Neural cell (in vitro differentiated cells): Measurements from ENCODE around the gene ZP4. TPM values are rescaled to one million over a fixed set of nuclear protein-coding genes. Genes with fewer than 3 reads are reported as not detected.

Experiments
- H2AFZ ChIP-seq: fragments of 200-600, 300-800 bp; sonication (generic), shearing (Covaris generic); 2 replicates; pipeline ENCODE4 v1.6.0; 2014; ENCODE audit warnings: low read depth, mild to moderate bottlenecking, antibody characterized with exemption, low read length, moderate library complexity
- H3F3A ChIP-seq: fragments of 200-600 bp; shearing (Covaris generic); 2 replicates; pipeline ENCODE4 v1.6.1; 2016; ENCODE audit warnings: mild to moderate bottlenecking, moderate library complexity, mixed read lengths, antibody characterized with exemption, low read length; ENCODE audit not compliant: insufficient read depth, poor library complexity, severe bottlenecking
- H3K27ac ChIP-seq: fragments of 200-600, 300-800 bp; sonication (generic), shearing (Covaris generic); 2 replicates; pipeline ENCODE4 v1.5.1; 2014; ENCODE audit warnings: mild to moderate bottlenecking, low read length, moderate library complexity
- H3K27me3 ChIP-seq: fragments of 300-800, 200-600 bp; sonication (generic), shearing (Covaris generic); 2 replicates; pipeline ENCODE4 v1.6.0; 2014; ENCODE audit warnings: mild to moderate bottlenecking, low read depth, low read length, moderate library complexity; ENCODE audit not compliant: insufficient read depth
- H3K36me3 ChIP-seq: fragments of 300-800, 200-600 bp; sonication (generic), shearing (Covaris generic); 2 replicates; pipeline ENCODE4 v1.5.1; 2014; ENCODE audit warnings: mild to moderate bottlenecking, antibody characterized with exemption, low read length, moderate library complexity; ENCODE audit not compliant: insufficient read depth
- H3K4me2 ChIP-seq: fragments of 300-800, 200-600 bp; sonication (generic), shearing (Covaris generic); 2 replicates; pipeline ENCODE4 v1.6.0; 2014; ENCODE audit warnings: mild to moderate bottlenecking, low read length
- H3K4me3 ChIP-seq: fragments of 300-800, 200-600 bp; sonication (generic), shearing (Covaris generic); 2 replicates; pipeline ENCODE4 v1.5.1; 2014; ENCODE audit warnings: mild to moderate bottlenecking, low read length, moderate library complexity
- H3K79me2 ChIP-seq: fragments of 200-600 bp; shearing (Covaris generic); replicated peaks from 2 replicates; pipeline ENCODE4 v1.6.0; 2014; ENCODE audit warnings: mild to moderate bottlenecking, low read length, moderate library complexity; ENCODE audit not compliant: insufficient read depth
- H3K9ac ChIP-seq: fragments of 300-800, 200-600 bp; sonication (generic), shearing (Covaris generic); 2 replicates; pipeline ENCODE4 v1.6.1; 2016; ENCODE audit warnings: mild to moderate bottlenecking, low read length, mixed read lengths
- H3K9me2 ChIP-seq: fragments of 200-600 bp; shearing (Covaris generic); 2 replicates; pipeline ENCODE4 v1.6.1; 2016; ENCODE audit warnings: mild to moderate bottlenecking, low read length, mixed read lengths; ENCODE audit not compliant: insufficient read depth
- H3K9me3 ChIP-seq: fragments of 200-600, 300-800 bp; sonication (generic), shearing (Covaris generic); 2 replicates; pipeline ENCODE4 v1.6.1; 2016; ENCODE audit warnings: mild to moderate bottlenecking, mixed run types, low read length, moderate library complexity, mixed read lengths
- H4K20me1 ChIP-seq: fragments of 200-600 bp; shearing (Covaris generic); 2 replicates; pipeline ENCODE4 v1.6.1; 2016; ENCODE audit warnings: mild to moderate bottlenecking, mixed run types; ENCODE audit not compliant: insufficient read depth
- EP300 ChIP-seq: fragments of 450-650 bp; conservative IDR thresholded peaks from 2 replicates; pipeline ENCODE4 v1.6.1; 2014; ENCODE audit warnings: antibody characterized with exemption, mild to moderate bottlenecking, moderate library complexity; ENCODE audit not compliant: poor library complexity, severe bottlenecking
- EZH2 ChIP-seq: fragments of 200-600, 300-800 bp; shearing (Covaris generic), sonication (generic); IDR thresholded peaks from 2 replicates; pipeline ENCODE4 v1.6.1; 2014; ENCODE audit warnings: antibody characterized with exemption, low read length, borderline replicate concordance, mild to moderate bottlenecking; ENCODE audit not compliant: insufficient read depth, poor library complexity, severe bottlenecking
- MXI1 ChIP-seq: fragments of 450-650 bp; conservative IDR thresholded peaks from 2 replicates; pipeline ENCODE4 v1.6.1; 2014; ENCODE audit warnings: antibody characterized with exemption, mild to moderate bottlenecking; ENCODE audit not compliant: poor library complexity, severe bottlenecking
- POLR2AphosphoS5 ChIP-seq: IDR thresholded peaks from 2 replicates; pipeline ENCODE4 v1.6.1; 2012
- RAD21 ChIP-seq: fragments of 450-650 bp; conservative IDR thresholded peaks from 2 replicates; pipeline ENCODE4 v1.6.1; 2014; ENCODE audit warnings: antibody characterized with exemption, mild to moderate bottlenecking, moderate library complexity
- SMC3 ChIP-seq: fragments of 450-650 bp; conservative IDR thresholded peaks from 2 replicates; pipeline ENCODE4 v1.6.1; 2014; ENCODE audit warnings: antibody characterized with exemption, mild to moderate bottlenecking, moderate library complexity; ENCODE audit not compliant: poor library complexity
- TAF1 ChIP-seq: IDR thresholded peaks from 2 replicates; pipeline ENCODE4 v1.6.1; 2012; ENCODE audit warnings: low read depth
- polyA plus RNA-seq: library from polyadenylated mRNA; depleted of rRNA; stranded (reverse); fragments of >200 nt; gene quantifications from 2 replicates; pipeline ENCODE4 v1.2.3, GENCODE V29; 2014
- TF ChIP-seq, protein P1 (sequence below): fragments of 450-650 bp; IDR thresholded peaks from 2 replicates; pipeline ENCODE4 v1.5.1; 2014; ENCODE audit warnings: antibody characterized with exemption, mild to moderate bottlenecking, moderate library complexity; ENCODE audit not compliant: poor library complexity, severe bottlenecking
- TF ChIP-seq, protein P2 (sequence below): IDR thresholded peaks from 2 replicates; pipeline ENCODE4 v1.6.1; 2012; ENCODE audit warnings: borderline replicate concordance

The ZP4 gene
- polyA plus RNA-seq, 1 donor from 2014 or later: not detected

DNA sequence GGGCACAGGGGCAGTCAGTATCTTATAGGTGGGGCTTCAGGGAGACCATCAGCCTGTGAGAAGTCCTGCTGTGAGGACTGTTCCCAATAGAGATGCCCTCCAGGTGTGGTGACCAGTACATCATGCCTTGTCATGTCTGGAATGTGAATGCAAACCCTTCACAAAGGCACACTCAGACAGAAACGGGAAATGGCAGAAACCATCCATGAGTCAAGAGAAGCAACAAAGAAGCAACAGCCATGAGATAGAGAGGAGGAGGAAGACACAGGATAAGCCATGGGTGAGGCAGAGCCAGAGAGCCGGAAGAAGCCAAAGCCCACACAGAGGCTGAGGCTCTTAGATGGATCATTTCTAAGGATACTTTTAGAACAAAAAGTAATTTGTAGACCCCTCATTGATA, 20.1 kb upstream of the ZP4 start:
- Histone ChIP-seq H3K9ac (no peak overlapping the region), H3K27me3 (no peaks in the 10 kb centered on the region), H3F3A (no peaks in the 10 kb centered on the region), H3K27ac (no peak overlapping the region), H4K20me1 (no peaks in the 10 kb centered on the region), H3K79me2 (no peaks in the 10 kb centered on the region), H3K36me3 (no peaks in the 10 kb centered on the region), H3K9me3 (peaks cover 5% of the 10 kb centered on the region), H3K4me2 (no peak overlapping the region), H3K4me3 (no peak overlapping the region), H3K9me2 (no peaks in the 10 kb centered on the region), H2AFZ (no peak overlapping the region)
- no peak for TF ChIP-seq EZH2
- no peak for TF ChIP-seq EP300
- no peak for TF ChIP-seq SMC3
- TF ChIP-seq RAD21: no peak
- no peak for TF ChIP-seq TAF1
- no peak for TF ChIP-seq POLR2AphosphoS5
- TF ChIP-seq MXI1: no peak
- TF ChIP-seq, protein P1, sequence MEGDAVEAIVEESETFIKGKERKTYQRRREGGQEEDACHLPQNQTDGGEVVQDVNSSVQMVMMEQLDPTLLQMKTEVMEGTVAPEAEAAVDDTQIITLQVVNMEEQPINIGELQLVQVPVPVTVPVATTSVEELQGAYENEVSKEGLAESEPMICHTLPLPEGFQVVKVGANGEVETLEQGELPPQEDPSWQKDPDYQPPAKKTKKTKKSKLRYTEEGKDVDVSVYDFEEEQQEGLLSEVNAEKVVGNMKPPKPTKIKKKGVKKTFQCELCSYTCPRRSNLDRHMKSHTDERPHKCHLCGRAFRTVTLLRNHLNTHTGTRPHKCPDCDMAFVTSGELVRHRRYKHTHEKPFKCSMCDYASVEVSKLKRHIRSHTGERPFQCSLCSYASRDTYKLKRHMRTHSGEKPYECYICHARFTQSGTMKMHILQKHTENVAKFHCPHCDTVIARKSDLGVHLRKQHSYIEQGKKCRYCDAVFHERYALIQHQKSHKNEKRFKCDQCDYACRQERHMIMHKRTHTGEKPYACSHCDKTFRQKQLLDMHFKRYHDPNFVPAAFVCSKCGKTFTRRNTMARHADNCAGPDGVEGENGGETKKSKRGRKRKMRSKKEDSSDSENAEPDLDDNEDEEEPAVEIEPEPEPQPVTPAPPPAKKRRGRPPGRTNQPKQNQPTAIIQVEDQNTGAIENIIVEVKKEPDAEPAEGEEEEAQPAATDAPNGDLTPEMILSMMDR: no peak
- TF ChIP-seq, protein P2, sequence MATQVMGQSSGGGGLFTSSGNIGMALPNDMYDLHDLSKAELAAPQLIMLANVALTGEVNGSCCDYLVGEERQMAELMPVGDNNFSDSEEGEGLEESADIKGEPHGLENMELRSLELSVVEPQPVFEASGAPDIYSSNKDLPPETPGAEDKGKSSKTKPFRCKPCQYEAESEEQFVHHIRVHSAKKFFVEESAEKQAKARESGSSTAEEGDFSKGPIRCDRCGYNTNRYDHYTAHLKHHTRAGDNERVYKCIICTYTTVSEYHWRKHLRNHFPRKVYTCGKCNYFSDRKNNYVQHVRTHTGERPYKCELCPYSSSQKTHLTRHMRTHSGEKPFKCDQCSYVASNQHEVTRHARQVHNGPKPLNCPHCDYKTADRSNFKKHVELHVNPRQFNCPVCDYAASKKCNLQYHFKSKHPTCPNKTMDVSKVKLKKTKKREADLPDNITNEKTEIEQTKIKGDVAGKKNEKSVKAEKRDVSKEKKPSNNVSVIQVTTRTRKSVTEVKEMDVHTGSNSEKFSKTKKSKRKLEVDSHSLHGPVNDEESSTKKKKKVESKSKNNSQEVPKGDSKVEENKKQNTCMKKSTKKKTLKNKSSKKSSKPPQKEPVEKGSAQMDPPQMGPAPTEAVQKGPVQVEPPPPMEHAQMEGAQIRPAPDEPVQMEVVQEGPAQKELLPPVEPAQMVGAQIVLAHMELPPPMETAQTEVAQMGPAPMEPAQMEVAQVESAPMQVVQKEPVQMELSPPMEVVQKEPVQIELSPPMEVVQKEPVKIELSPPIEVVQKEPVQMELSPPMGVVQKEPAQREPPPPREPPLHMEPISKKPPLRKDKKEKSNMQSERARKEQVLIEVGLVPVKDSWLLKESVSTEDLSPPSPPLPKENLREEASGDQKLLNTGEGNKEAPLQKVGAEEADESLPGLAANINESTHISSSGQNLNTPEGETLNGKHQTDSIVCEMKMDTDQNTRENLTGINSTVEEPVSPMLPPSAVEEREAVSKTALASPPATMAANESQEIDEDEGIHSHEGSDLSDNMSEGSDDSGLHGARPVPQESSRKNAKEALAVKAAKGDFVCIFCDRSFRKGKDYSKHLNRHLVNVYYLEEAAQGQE: no peak

DNA sequence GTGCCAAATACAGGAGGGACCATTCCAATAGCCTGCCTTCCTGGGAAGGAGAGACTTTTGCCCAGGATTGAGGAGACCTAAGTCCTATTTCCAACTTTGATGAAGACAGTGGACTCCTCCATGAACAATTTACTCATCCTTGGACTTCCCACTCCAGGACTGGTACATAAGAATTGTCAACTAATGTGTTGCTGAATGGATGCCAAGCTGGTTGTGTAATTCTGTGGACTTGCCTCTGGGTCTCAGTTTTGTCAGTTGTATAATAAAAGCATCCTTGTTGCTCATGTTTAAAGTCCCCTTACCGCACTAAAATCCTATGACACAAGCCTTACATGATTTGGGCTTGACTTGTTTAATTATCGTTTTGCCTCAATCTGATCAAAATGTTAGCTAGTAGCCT, 13.2 kb upstream of the ZP4 start:
- Histone ChIP-seq H3K36me3 (no peaks in the 10 kb centered on the region), H2AFZ (no peak overlapping the region), H3K4me2 (no peak overlapping the region), H3K9ac (no peak overlapping the region), H3K4me3 (no peak overlapping the region), H4K20me1 (no peaks in the 10 kb centered on the region), H3K27me3 (no peaks in the 10 kb centered on the region), H3K79me2 (no peaks in the 10 kb centered on the region), H3K9me3 (no peaks in the 10 kb centered on the region), H3K9me2 (no peaks in the 10 kb centered on the region), H3F3A (no peaks in the 10 kb centered on the region), H3K27ac (no peak overlapping the region)
- TF ChIP-seq SMC3 (no peak), TAF1 (no peak), EP300 (no peak), RAD21 (no peak)
